Activated naive CD4-positive, alpha-beta T cell treated with anti-CD3 and anti-CD28 coated beads, Interleukin-2, amount 50 U/mL, for 24 hours (primary cell): ENCODE measurements around the gene HOXC5.
A peak's percentile ranks its signal among the peaks of the same experiment; 100 is the strongest.

ENCODE experiments used
- H3K27ac Mint-ChIP-seq: one replicate; pipeline ENCODE4 v1.8.0; 2021; ENCODE audit warnings: mild to moderate bottlenecking, mixed read lengths
- H3K27me3 Mint-ChIP-seq: one replicate; pipeline ENCODE4 v1.8.0; 2021; ENCODE audit warnings: mixed read lengths
- H3K36me3 Mint-ChIP-seq: one replicate; pipeline ENCODE4 v1.8.0; 2021; ENCODE audit warnings: mixed read lengths
- H3K4me1 Mint-ChIP-seq: one replicate; pipeline ENCODE4 v1.8.0; 2021; ENCODE audit warnings: mixed read lengths
- H3K4me3 Mint-ChIP-seq: one replicate; pipeline ENCODE4 v1.8.0; 2021; ENCODE audit warnings: mild to moderate bottlenecking, mixed read lengths
- H3K9me3 Mint-ChIP-seq: one replicate; pipeline ENCODE4 v1.8.0; 2021; ENCODE audit warnings: mixed read lengths

The HOXC5 gene

GRCh38 chr12:54019924-54020590 lies 12.8 kb upstream of the HOXC5 start:
- Mint-ChIP-seq H3K4me1 (peaks cover 20% of the 10 kb centered on the region), H3K27ac (no peak overlapping the region), H3K36me3 (peaks cover 1% of the 10 kb centered on the region), H3K4me3 (no peak overlapping the region), H3K9me3 (no peaks in the 10 kb centered on the region), H3K27me3 (peaks cover 55% of the 10 kb centered on the region)

- Mint-ChIP-seq H3K4me3 (no peak overlapping the region), H3K36me3 (peaks cover 1% of the 10 kb centered on the region), H3K27ac (no peak overlapping the region), H3K9me3 (no peaks in the 10 kb centered on the region), H3K4me1 (peaks cover 17% of the 10 kb centered on the region), H3K27me3 (peaks cover 53% of the 10 kb centered on the region)
Observed at GRCh38 chr12:54020591-54021405, 12.1 kb upstream of the HOXC5 start.

- Mint-ChIP-seq H3K9me3 (no peaks in the 10 kb centered on the region), H3K36me3 (peaks cover 1% of the 10 kb centered on the region), H3K27ac (no peak overlapping the region), H3K27me3 (peaks cover 58% of the 10 kb centered on the region), H3K4me3 (no peak overlapping the region), H3K4me1 (peaks cover 18% of the 10 kb centered on the region)
Observed at GRCh38 chr12:54021432-54022013, 11.3 kb upstream of the HOXC5 start.

GRCh38 chr12:54022960-54023884 lies 9.6 kb upstream of the HOXC5 start:
- Mint-ChIP-seq H3K4me1 (peaks cover 15% of the 10 kb centered on the region), H3K27me3 (peaks cover 65% of the 10 kb centered on the region), H3K36me3 (peaks cover 1% of the 10 kb centered on the region), H3K4me3 (no peak overlapping the region), H3K9me3 (no peaks in the 10 kb centered on the region), H3K27ac (no peak overlapping the region)

GRCh38 chr12:54024127-54024526 lies 8.7 kb upstream of the HOXC5 start:
- Mint-ChIP-seq H3K36me3 (peaks cover 1% of the 10 kb centered on the region), H3K27ac (no peak overlapping the region), H3K9me3 (no peaks in the 10 kb centered on the region), H3K27me3 (peaks cover 67% of the 10 kb centered on the region), H3K4me1 (peaks cover 12% of the 10 kb centered on the region), H3K4me3 (no peak overlapping the region)

- Mint-ChIP-seq H3K27ac (no peak overlapping the region), H3K4me3 (no peak overlapping the region), H3K4me1 (peaks cover 16% of the 10 kb centered on the region), H3K27me3 (peaks cover 66% of the 10 kb centered on the region), H3K36me3 (peaks cover 1% of the 10 kb centered on the region), H3K9me3 (no peaks in the 10 kb centered on the region)
Observed at GRCh38 chr12:54024581-54025305, 8.1 kb upstream of the HOXC5 start.

GRCh38 chr12:54025499-54026405 lies 7.1 kb upstream of the HOXC5 start:
- Mint-ChIP-seq H3K4me3 (no peak overlapping the region), H3K27ac (no peak overlapping the region), H3K36me3 (no peaks in the 10 kb centered on the region), H3K9me3 (no peaks in the 10 kb centered on the region), H3K27me3 (peaks cover 69% of the 10 kb centered on the region), H3K4me1 (peaks cover 15% of the 10 kb centered on the region)

GRCh38 chr12:54026640-54027441 lies 6.0 kb upstream of the HOXC5 start:
- Mint-ChIP-seq H3K4me1 (peaks cover 15% of the 10 kb centered on the region), H3K36me3 (no peaks in the 10 kb centered on the region), H3K27me3 (peaks cover 66% of the 10 kb centered on the region), H3K4me3 (no peak overlapping the region), H3K9me3 (no peaks in the 10 kb centered on the region), H3K27ac (no peak overlapping the region)

GRCh38 chr12:54027442-54027786 lies 5.4 kb upstream of the HOXC5 start:
- Mint-ChIP-seq H3K9me3 (no peaks in the 10 kb centered on the region), H3K4me3 (peak overlapping the region; percentile 16), H3K27me3 (peaks cover 65% of the 10 kb centered on the region)

GRCh38 chr12:54028314-54029201 lies 4.3 kb upstream of the HOXC5 start, which contains the start of gene HOXC6:
Gene HOXC6 (plus strand): TSS chr12:54028440. CDS start chr12:54028522, 82 bp downstream.
- H3K36me3 Mint-ChIP-seq = no peaks in the 10 kb centered on the region
- H3K9me3 Mint-ChIP-seq = no peaks in the 10 kb centered on the region
- peak within 1 kb of the TSS; percentile 16 for H3K4me3 Mint-ChIP-seq
- H3K27ac Mint-ChIP-seq = no peak within 1 kb of the TSS
- peaks cover 63% of the 10 kb centered on the region for H3K27me3 Mint-ChIP-seq
- peaks cover 17% of the 10 kb centered on the region for H3K4me1 Mint-ChIP-seq

More at GRCh38 chr12:54027442-54027786, 5.4 kb upstream of the HOXC5 start:
- Mint-ChIP-seq H3K36me3 (no peaks in the 10 kb centered on the region), H3K4me1 (peaks cover 15% of the 10 kb centered on the region), H3K27ac (no peak overlapping the region)

- H3K27me3 Mint-ChIP-seq = peaks cover 59% of the 10 kb centered on the region
- H3K36me3 Mint-ChIP-seq = no peaks in the 10 kb centered on the region
Observed at GRCh38 chr12:54029529-54030441, 3.1 kb upstream of the HOXC5 start.

GRCh38 chr12:54030442-54030801 lies 2.4 kb upstream of the HOXC5 start:
- peaks cover 62% of the 10 kb centered on the region for H3K27me3 Mint-ChIP-seq
- H3K4me3 Mint-ChIP-seq = no peak overlapping the region
- no peaks in the 10 kb centered on the region for H3K36me3 Mint-ChIP-seq
- H3K4me1 Mint-ChIP-seq = peaks cover 27% of the 10 kb centered on the region
- peak overlapping the region; percentile 62 for H3K27ac Mint-ChIP-seq
- no peaks in the 10 kb centered on the region for H3K9me3 Mint-ChIP-seq

More at GRCh38 chr12:54029529-54030441, 3.1 kb upstream of the HOXC5 start:
- no peaks in the 10 kb centered on the region for H3K9me3 Mint-ChIP-seq
- peak overlapping the region; percentile 17 for H3K27ac Mint-ChIP-seq
- H3K4me1 Mint-ChIP-seq = peaks cover 24% of the 10 kb centered on the region
- H3K4me3 Mint-ChIP-seq = no peak overlapping the region
